HG03354 (cell line): ENCODE measurements around the gene SAFB2.

ENCODE experiments used
- ATAC-seq: cut with Tn5 transposase; IDR thresholded peaks from one replicate; pipeline ENCODE4 v1.9.1; 2021; ENCODE audit warnings: mild to moderate bottlenecking; ENCODE audit not compliant: unreplicated experiment, poor library complexity, severe bottlenecking

SAFB2 gene

GRCh38 chr19:5622465-5623396 is at the start of gene SAFB2, which contains the start of gene SAFB:
Gene SAFB2, minus strand, starts transcription at chr19:5622776. Its CDS starts 61 bp downstream, at chr19:5622715.
Gene SAFB, plus strand, starts transcription at chr19:5623083. Its CDS starts 123 bp downstream, at chr19:5623206.
- peak; percentile 80 for ATAC-seq

GRCh38 chr19:5671600-5671999 is 49.0 kb upstream of the SAFB2 start:
- ATAC-seq, result no peak

GRCh38 chr19:5669212-5669611 is 46.6 kb upstream of the SAFB2 start:
- no peak for ATAC-seq

- ATAC-seq, result no peak
These were observed 45.2 kb upstream of the SAFB2 start for GRCh38 chr19:5667751-5668271.

- ATAC-seq, result no peak
These were observed 44.5 kb upstream of the SAFB2 start for GRCh38 chr19:5666921-5667610.

- no peak for ATAC-seq
These were observed 43.4 kb upstream of the SAFB2 start for GRCh38 chr19:5665781-5666513.

GRCh38 chr19:5664515-5664914 is 41.9 kb upstream of the SAFB2 start:
- no peak for ATAC-seq

GRCh38 chr19:5663904-5664303 is 41.3 kb upstream of the SAFB2 start:
- no peak for ATAC-seq

GRCh38 chr19:5661483-5661882 is 38.9 kb upstream of the SAFB2 start:
- no peak for ATAC-seq

GRCh38 chr19:5655412-5655811 is 32.8 kb upstream of the SAFB2 start:
- ATAC-seq, result no peak

- ATAC-seq, result no peak
These were observed 32.4 kb upstream of the SAFB2 start for GRCh38 chr19:5654931-5655330.

- no peak for ATAC-seq
These were observed 29.7 kb upstream of the SAFB2 start for GRCh38 chr19:5652261-5652660.

- ATAC-seq, result no peak
These were observed 28.8 kb upstream of the SAFB2 start for GRCh38 chr19:5651361-5651760.

- no peak for ATAC-seq
These were observed 25.9 kb upstream of the SAFB2 start for GRCh38 chr19:5648464-5648863.

GRCh38 chr19:5646703-5647102 is 24.1 kb upstream of the SAFB2 start:
- no peak for ATAC-seq

- ATAC-seq, result no peak
These were observed 22.8 kb upstream of the SAFB2 start for GRCh38 chr19:5645409-5645808.

GRCh38 chr19:5644037-5644436 is 21.5 kb upstream of the SAFB2 start:
- ATAC-seq, result no peak

GRCh38 chr19:5643060-5643459 is 20.5 kb upstream of the SAFB2 start:
- no peak for ATAC-seq

GRCh38 chr19:5642204-5642603 is 19.6 kb upstream of the SAFB2 start:
- no peak for ATAC-seq

GRCh38 chr19:5641171-5641570 is 18.6 kb upstream of the SAFB2 start:
- no peak for ATAC-seq
